ENCODE data around the gene EGFLAM. TPM values are rescaled to one million over a fixed set of nuclear protein-coding genes. Genes with fewer than 3 reads are reported as not detected.

EGFLAM gene
- total RNA-seq, 2 experiments from 2014 or later, result not detected

DNA sequence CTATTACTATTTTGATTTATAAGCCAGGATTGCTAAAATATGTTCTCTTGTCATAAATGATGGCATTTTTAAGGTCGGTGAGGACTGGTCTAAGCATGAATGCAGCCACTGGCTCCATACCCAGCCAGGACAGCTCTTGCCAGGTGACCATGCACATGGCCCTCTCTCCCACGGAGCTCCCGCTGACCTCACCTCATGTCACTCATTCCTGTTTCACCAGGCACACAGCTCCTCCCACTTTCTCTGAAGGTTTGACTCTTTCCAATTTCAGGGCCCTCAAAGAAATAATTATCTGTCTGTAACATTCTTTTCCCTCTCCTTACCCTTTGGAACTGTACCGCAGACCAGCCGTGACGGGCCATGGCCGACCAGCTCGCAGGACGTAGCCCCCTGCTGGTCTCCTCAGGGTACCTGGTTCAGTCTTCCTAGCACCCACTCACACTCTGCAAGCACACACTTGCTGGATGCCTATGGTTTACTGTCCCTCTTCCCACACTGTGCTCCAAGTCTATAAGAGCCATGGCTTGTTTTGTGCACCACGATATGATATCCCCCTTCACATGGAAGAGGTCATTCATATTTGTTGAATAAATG, 225.5 kb downstream of the EGFLAM start:
- no peak for DNase-seq
- POLR2A ChIA-PET, result no interaction called here
- intact Hi-C loops (cut with DNase I, micrococcal nuclease), result no loop called here
- no peak overlapping the region for H3K4me3 Mint-ChIP-seq
- H3K27ac Mint-ChIP-seq, result no peak overlapping the region
- CTCF ChIA-PET, result interaction anchor here (0.6 to 1.3 kb wide), 2 partner anchors 18 to 42 kb away, joined by 3 to 4 read pairs; no protein-coding TSS in a partner anchor
- no peaks in the 10 kb centered on the region for H3K9me3 Mint-ChIP-seq (ENCODE audit: low read depth)
- ATAC-seq, result no peak
- H3K4me1 Mint-ChIP-seq, result peaks cover 2% of the 10 kb centered on the region
- H3K36me3 Mint-ChIP-seq (ENCODE audit: low read depth), result no peaks in the 10 kb centered on the region
- peaks cover 25% of the 10 kb centered on the region for H3K27me3 Mint-ChIP-seq

DNA sequence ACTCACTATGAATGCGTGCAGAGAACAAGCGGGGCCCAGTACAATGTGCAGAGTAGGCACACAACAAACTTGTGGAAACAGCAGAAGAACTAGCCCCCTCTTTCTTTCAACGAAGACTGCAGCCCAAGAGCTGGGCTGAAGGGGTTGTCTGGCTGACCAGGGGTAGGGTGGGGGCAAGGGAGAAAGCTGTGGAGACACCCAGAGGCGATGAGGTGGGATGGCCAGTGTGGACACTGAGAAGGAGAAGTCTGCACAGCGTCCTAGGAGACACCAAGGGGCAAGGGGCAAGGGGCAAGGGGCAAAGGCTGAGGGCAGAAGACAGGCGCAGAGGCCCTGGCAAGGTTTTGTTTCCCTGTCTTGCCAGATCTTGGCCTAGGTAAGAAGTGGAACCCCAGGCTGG, 235.8 kb downstream of the EGFLAM start:
- Mint-ChIP-seq H3K9me3 (ENCODE audit: low read depth) (no peaks in the 10 kb centered on the region), H3K4me1 (no peaks in the 10 kb centered on the region), H3K27ac (no peak overlapping the region), H3K36me3 (ENCODE audit: low read depth) (no peaks in the 10 kb centered on the region), H3K4me3 (no peak overlapping the region), H3K27me3 (peaks cover 19% of the 10 kb centered on the region)
- intact Hi-C loops (cut with DNase I, micrococcal nuclease), result no loop called here
- CTCF ChIA-PET, result interaction anchor here (0.7 to 1.8 kb wide), 3 partner anchors 9 to 53 kb away, joined by 3 to 5 read pairs (median 3); no protein-coding TSS in a partner anchor
- DNase-seq (no peak), ATAC-seq (no peak)
- POLR2A ChIA-PET, result no interaction called here

DNA sequence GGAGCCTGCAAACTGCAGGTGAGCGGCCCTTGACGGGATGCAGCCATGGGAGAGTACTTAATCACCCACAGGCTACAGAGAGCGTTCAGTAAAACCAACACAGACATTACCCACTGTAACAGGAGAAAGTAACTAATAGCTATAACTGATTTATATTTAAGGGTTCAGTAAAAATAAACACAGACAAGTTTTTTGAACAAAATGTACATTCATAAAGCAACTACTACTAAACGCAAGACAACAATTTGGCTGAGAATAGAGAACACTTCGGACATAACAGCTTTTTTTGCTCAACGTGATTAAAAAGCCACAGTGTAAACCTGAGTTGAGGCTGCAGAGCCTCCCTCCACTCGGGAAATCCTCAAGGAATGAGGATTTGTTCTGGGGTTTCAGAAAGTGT, 236.4 kb downstream of the EGFLAM start:
- Mint-ChIP-seq H3K27me3 (peaks cover 19% of the 10 kb centered on the region), H3K4me1 (no peaks in the 10 kb centered on the region), H3K9me3 (ENCODE audit: low read depth) (no peaks in the 10 kb centered on the region), H3K36me3 (ENCODE audit: low read depth) (no peaks in the 10 kb centered on the region), H3K27ac (no peak overlapping the region), H3K4me3 (no peak overlapping the region)
- DNase-seq (no peak), ATAC-seq (no peak)
- CTCF ChIA-PET, result interaction anchor here (0.7 to 1.8 kb wide), 3 partner anchors 9 to 53 kb away, joined by 3 to 5 read pairs (median 3); no protein-coding TSS in a partner anchor
- intact Hi-C loops (cut with DNase I, micrococcal nuclease), result no loop called here
- POLR2A ChIA-PET, result no interaction called here

DNA sequence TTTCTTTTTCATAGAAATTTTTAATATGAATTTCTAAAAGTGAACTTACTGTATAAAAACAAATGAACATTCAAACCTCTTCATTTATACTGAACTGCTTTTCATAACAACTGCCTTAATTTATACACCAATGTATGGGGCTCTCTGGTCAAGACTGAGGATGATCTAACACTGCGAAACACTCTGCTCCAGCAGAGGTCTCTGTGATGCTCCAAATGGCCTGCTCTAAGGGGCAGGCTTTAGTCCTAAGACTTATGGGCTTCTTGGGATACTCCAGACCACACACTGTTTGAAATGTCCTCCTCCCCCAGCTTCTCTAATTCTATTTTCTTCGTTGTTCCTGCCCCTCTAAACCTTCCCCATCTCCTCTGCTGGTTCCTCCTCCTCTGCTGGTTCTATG, 239.6 kb downstream of the EGFLAM start:
- intact Hi-C loops (cut with DNase I, micrococcal nuclease), result no loop called here
- no peaks in the 10 kb centered on the region for H3K4me1 Mint-ChIP-seq
- H3K9me3 Mint-ChIP-seq (ENCODE audit: low read depth), result no peaks in the 10 kb centered on the region
- H3K27me3 Mint-ChIP-seq, result peaks cover 5% of the 10 kb centered on the region
- H3K4me3 Mint-ChIP-seq, result no peak overlapping the region
- ATAC-seq (no peak), DNase-seq (no peak)
- H3K27ac Mint-ChIP-seq, result no peak overlapping the region
- H3K36me3 Mint-ChIP-seq (ENCODE audit: low read depth), result no peaks in the 10 kb centered on the region
- CTCF ChIA-PET, result no interaction called here
- POLR2A ChIA-PET, result no interaction called here

DNA sequence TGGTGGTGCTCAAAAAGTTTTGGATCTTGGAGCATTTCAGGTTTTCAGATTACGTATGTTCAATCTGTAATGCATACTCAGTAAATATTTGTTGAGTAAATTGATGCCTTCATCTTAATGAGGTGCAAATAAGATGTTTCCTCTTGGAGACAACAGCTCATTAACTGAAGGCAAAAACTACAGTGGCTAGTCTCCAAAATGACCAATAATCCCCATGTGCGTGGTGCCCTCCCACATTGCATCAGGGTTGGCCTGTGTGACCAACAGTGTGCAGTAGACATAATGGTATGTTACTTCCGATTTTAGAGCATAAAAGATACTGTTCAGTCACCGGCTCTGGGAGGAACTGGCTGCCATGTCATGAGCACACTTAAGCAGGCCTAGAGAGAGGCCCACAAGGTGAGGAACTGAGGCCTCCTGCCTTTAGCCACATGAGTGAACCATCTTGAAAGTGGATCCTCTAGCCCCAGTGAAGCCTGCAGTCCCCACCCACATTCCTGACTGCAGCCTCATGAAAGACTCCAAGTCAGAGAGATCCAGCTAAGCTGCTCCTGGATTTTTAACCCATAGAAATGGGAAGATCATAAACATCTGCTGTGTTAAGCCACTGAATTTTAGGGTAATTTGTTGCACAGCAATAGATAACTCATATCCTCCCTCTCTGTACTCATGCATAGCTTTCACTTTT, 242.4 kb downstream of the EGFLAM start:
- DNase-seq, result no peak
- Mint-ChIP-seq H3K27ac (no peak overlapping the region), H3K36me3 (ENCODE audit: low read depth) (no peaks in the 10 kb centered on the region), H3K9me3 (ENCODE audit: low read depth) (no peaks in the 10 kb centered on the region), H3K27me3 (peaks cover 5% of the 10 kb centered on the region), H3K4me1 (no peaks in the 10 kb centered on the region), H3K4me3 (no peak overlapping the region)
- ChIA-PET POLR2A (no interaction called here), CTCF (no interaction called here)
- no peak for ATAC-seq
- intact Hi-C loops (cut with DNase I, micrococcal nuclease), result no loop called here

DNA sequence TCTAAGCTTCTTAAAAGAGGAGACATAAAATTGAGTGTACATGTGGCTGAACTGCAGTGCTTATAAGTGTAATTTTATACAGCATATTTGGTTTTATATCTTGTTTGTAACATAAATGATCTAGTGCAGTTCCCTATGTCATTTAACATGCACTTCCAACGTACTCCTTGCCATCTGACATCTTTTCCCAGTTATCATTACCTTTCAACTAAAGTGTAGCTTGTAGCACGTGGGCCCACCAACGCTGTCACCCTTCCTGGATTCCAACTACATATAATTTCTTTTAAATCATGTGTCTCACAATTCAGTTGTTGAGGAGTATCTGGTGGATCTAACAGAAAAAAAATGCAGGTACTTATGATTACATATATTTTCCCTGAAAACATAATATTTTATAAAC, 247.9 kb downstream of the EGFLAM start:
- Mint-ChIP-seq H3K27me3 (peaks cover 6% of the 10 kb centered on the region), H3K4me1 (no peaks in the 10 kb centered on the region), H3K36me3 (ENCODE audit: low read depth) (no peaks in the 10 kb centered on the region), H3K27ac (no peak overlapping the region), H3K4me3 (no peak overlapping the region), H3K9me3 (ENCODE audit: low read depth) (no peaks in the 10 kb centered on the region)
- ChIA-PET CTCF (no interaction called here), POLR2A (no interaction called here)
- DNase-seq, result no peak
- intact Hi-C loops (cut with DNase I, micrococcal nuclease), result no loop called here
- ATAC-seq, result no peak

DNA sequence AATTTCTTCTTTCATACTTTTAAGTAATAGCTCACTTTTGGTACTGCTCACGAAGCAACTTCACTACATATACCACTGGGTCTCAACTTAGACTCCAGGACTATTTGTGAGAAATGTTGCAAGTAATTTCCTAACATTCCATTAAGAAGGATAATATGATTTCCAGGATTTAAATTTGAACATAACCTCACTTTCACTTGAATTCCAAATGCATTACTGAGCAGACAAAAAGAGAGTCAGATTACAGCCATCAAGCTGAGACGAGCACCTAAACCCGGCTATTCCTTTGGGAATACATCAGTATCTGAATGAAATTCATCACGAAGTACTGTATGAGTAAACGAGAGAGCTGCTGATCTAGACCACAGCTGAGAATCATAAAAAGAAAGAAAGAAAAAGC, 250.8 kb downstream of the EGFLAM start:
- DNase-seq (no peak), ATAC-seq (no peak)
- ChIA-PET POLR2A (no interaction called here), CTCF (interaction anchor here (1.0 to 1.4 kb wide), 2 partner anchors 12 to 56 kb away, joined by 3 read pairs; no protein-coding TSS in a partner anchor)
- Mint-ChIP-seq H3K9me3 (ENCODE audit: low read depth) (no peaks in the 10 kb centered on the region), H3K4me1 (no peaks in the 10 kb centered on the region), H3K36me3 (ENCODE audit: low read depth) (no peaks in the 10 kb centered on the region), H3K27ac (no peak overlapping the region), H3K27me3 (peaks cover 8% of the 10 kb centered on the region), H3K4me3 (no peak overlapping the region)
- intact Hi-C loops (cut with DNase I, micrococcal nuclease), result no loop called here
